ENCODE measurements around the gene OSTC.

GRCh38 chr4:108703370-108703769 is 53.0 kb downstream of the OSTC start:
- TF ChIP-seq POLR2AphosphoS5 (IDR thresholded peaks at IDR 0.05; ENCODE audit: low read depth, low read length) = no peak
- no peak for TF ChIP-seq POLR2A (IDR thresholded peaks at IDR 0.05; ENCODE audit: borderline replicate concordance, extremely low read depth, insufficient read depth, insufficient read length)
- TF ChIP-seq CTCF (IDR thresholded peaks at IDR 0.05 in 2 of 3, conservative IDR thresholded peaks at IDR 0.05 in 1 of 3; ENCODE audit: borderline replicate concordance in 1 of 3, insufficient read depth in 1 of 3, low read depth in 2 of 3, low read length in 2 of 3) = no peak
- TF ChIP-seq SRF (IDR thresholded peaks at IDR 0.05; ENCODE audit: low read depth) = no peak
- no peak for TF ChIP-seq ZNF274 (IDR thresholded peaks at IDR 0.05; ENCODE audit: low read depth, low read length)
- no peak for TF ChIP-seq SIN3A (IDR thresholded peaks at IDR 0.05; ENCODE audit: low read depth)
- no peak for TF ChIP-seq ATF3 (IDR thresholded peaks at IDR 0.05)
- no peak for TF ChIP-seq YY1 (IDR thresholded peaks at IDR 0.05; ENCODE audit: extremely low read depth, insufficient replicate concordance, low read depth, low read length)
- no peak for TF ChIP-seq EZH2 (IDR thresholded peaks at IDR 0.05)
